Epithelial cell of proximal tubule (primary cell): Measurements from ENCODE around the gene SLAMF8. TPM values are rescaled to one million over a fixed set of nuclear protein-coding genes. Genes with fewer than 3 reads are reported as not detected.

Experiments
- DNase-seq: peaks from one replicate; pipeline ENCODE4 v3.0.0-alpha.2; 2011; ENCODE audit warnings: low read depth
- H3K4me3 ChIP-seq: 2 replicates; pipeline ENCODE4 v1.5.1; 2011; ENCODE audit warnings: low read depth, mild to moderate bottlenecking, low read length
- total RNA-seq: library from RNA; depleted of rRNA; stranded (reverse); fragments of >200 nt; gene quantifications from 2 replicates; pipeline ENCODE4 v1.2.3, GENCODE V29; 2015
- TF ChIP-seq, protein P1 (sequence below): conservative IDR thresholded peaks from 2 replicates; pipeline ENCODE4 v1.5.1; 2012; ENCODE audit warnings: low read depth, mild to moderate bottlenecking, low read length

The SLAMF8 gene
- total RNA-seq, 1 donor from 2014 or later = not detected

DNA sequence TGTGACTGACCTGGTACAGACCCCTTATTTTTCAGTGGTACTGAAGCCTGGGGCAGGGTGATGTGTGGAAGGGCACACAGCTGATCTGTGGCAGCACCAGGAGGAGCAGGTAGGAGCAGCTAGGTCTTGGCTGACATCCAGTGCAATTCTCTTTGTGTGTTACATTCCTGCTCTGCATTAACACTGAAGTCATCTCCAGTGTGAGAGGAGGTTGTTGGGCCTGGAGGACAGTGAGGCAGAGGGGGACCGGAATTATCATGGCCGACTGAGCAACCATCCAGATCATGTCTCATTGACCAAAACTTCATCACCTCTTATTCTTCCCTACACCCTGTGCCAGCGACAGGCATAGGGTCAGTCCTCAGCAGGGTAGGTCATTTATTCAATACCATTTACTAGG lies 1.5 kb downstream of the SLAMF8 start:
- DNase-seq = no peak
- H3K4me3 ChIP-seq = no peak overlapping the region
- TF ChIP-seq, protein P1, sequence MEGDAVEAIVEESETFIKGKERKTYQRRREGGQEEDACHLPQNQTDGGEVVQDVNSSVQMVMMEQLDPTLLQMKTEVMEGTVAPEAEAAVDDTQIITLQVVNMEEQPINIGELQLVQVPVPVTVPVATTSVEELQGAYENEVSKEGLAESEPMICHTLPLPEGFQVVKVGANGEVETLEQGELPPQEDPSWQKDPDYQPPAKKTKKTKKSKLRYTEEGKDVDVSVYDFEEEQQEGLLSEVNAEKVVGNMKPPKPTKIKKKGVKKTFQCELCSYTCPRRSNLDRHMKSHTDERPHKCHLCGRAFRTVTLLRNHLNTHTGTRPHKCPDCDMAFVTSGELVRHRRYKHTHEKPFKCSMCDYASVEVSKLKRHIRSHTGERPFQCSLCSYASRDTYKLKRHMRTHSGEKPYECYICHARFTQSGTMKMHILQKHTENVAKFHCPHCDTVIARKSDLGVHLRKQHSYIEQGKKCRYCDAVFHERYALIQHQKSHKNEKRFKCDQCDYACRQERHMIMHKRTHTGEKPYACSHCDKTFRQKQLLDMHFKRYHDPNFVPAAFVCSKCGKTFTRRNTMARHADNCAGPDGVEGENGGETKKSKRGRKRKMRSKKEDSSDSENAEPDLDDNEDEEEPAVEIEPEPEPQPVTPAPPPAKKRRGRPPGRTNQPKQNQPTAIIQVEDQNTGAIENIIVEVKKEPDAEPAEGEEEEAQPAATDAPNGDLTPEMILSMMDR = no peak

DNA sequence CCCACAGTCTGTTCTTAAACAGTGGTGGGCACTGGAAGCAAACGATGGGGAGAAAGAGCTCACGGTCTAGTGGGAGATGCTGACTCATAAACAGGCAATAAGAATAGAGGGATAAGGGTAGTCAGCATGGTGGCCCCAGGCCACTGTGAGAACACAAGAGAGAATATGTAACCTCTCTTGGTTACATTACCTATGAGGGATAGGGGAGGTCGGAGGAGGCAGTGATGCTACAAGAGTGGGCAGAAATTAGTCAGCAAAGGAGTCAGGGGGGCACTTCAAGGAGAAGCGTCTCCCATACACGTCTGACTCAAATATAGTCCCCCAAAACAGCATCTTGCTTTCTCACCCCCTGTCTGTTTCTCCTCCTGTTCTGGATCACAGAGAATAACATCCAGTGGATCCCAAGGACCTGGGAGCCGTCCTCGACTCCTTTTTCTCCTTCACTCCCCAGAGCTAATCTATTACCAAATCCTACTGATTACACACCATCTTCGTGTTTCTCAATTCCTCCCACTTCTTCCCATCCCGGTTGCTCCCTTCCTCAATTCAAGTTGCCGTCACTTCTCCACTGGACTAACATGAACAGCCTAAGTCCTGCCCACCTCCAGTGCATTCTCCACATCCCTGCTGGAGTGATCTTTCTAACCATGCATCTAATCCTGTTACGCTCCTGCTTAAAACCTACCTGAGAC lies 2.1 kb downstream of the SLAMF8 start:
- TF ChIP-seq, protein P1 = no peak
- no peak overlapping the region for H3K4me3 ChIP-seq
- no peak for DNase-seq

DNA sequence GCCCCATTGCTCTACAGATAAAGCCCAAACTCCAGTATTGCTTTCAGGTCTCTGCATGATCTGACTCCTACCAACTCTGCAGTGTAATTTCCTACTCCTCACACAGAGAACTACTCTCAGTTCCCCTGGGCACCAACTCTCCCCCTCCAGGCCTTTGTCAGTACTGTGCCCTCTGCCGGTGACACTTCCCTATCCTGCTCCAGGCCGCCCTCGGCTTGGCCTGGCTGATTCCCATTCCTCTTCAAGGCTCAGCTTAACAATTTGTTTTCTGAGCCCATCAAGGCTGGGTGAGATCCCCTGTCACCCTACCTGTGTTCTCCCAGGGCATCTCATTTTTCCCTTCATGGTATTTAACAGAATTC lies 2.6 kb downstream of the SLAMF8 start:
- no peak for DNase-seq
- no peak overlapping the region for H3K4me3 ChIP-seq
- TF ChIP-seq, protein P1 = peak; percentile 57

DNA sequence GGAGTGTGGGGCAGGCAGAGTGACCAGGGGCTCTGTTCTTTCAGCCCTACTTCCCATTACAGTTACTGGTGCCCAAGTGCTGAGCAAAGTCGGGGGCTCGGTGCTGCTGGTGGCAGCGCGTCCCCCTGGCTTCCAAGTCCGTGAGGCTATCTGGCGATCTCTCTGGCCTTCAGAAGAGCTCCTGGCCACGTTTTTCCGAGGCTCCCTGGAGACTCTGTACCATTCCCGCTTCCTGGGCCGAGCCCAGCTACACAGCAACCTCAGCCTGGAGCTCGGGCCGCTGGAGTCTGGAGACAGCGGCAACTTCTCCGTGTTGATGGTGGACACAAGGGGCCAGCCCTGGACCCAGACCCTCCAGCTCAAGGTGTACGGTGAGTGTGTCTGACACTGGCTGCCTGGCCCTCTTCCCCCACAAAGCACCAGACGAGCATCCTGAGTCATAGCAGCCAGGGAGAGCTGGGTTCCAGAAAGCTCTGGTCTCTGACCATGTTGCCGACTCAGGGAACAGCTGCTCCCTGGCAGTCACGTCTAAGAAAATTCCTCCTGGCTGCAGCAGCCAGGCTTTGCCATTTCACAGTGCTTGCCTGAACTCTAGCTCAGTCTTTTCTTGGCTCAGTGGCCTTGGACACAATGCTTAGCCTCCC lies 3.3 kb downstream of the SLAMF8 start:
- H3K4me3 ChIP-seq = no peak overlapping the region
- DNase-seq = peak; percentile 38
- TF ChIP-seq, protein P1 = no peak

DNA sequence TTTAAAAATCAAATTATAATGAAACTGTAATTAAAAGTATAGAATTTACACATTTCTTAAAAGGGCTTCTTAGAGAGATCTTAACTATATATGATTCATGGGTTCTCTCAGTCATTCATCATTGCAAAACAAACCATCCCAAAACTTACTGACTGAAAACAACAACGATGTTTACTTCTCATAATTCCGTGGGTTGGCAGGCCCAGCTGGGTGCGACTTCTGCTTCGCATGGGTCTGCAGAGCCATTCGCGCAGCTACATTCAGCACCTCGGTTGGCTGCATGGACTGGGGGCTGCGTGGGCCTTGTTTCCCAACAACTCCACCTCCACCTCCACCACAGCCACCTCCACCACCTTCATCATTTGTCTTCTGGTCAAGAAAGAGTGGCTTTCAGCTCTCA lies 4.0 kb downstream of the SLAMF8 start:
- TF ChIP-seq, protein P1 = no peak

DNA sequence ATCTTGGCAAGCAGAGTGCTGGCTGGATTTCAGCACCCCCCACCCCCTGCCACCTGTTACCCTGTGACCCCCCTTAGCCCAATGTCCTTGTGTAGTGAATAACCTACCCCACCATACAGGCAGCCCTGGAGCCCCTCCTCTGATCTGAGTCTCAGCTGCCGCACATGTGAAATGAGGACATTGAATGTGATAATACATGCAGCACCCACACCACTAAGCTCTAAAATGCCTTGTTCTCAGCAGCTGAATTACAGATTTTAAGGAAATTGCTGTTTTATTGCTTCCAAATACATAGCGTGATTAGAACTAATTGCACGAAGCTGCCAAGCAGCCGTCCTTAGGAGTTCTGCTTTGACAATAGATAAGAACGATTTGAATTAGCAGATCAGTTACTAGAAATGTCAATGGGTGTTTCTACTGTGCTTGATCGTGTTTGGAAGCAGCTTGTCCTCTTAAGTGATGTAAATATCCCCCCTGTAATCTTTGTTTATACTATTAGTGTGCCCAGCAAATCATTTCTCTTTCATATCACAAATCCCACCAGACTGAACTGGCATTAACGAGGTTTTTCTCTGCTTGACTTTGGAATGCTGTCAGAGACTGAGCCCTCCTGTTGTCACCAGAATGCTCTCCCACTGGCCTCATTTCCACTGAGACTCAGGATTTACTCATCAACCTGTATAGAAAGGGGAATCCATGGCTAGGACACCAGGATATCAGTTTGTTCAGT lies 4.9 kb downstream of the SLAMF8 start:
- no peak overlapping the region for H3K4me3 ChIP-seq
- no peak for DNase-seq
- TF ChIP-seq, protein P1 = no peak

More for the DNA sequence above, 4.0 kb downstream of the SLAMF8 start:
- no peak for DNase-seq
- H3K4me3 ChIP-seq = no peak overlapping the region

DNA sequence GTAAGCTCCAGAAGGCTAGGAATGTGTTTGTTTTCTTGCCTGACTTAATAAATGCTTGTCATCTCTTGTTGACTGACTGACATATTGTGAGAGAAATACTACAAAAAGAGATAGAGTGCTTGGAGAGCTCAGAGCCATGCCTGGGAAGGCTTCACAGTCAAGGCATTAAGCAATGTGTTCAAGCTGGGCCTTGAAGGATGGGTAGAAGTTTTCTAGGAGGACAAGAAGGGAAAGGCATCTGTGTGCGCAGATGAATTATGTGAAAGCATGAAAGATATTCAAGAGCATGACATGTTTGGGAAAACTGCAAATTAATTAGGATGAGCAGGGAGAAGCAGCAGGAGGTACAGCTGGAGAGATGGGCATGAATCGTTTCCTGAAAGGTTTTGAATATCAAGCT lies 5.6 kb downstream of the SLAMF8 start:
- no peak for DNase-seq
- TF ChIP-seq, protein P1 = no peak
- H3K4me3 ChIP-seq = no peak overlapping the region
